PFSK-1 (cell line): Measurements from ENCODE around the gene PPP3CA.

ENCODE experiments used
- POLR2AphosphoS5 ChIP-seq: IDR thresholded peaks from 2 replicates; pipeline ENCODE4 v1.6.1; 2012; ENCODE audit warnings: low read depth, mild to moderate bottlenecking, control low read depth, low read length, moderate library complexity
- SIN3A ChIP-seq: IDR thresholded peaks from 2 replicates; pipeline ENCODE4 v1.6.1; 2012; ENCODE audit warnings: mild to moderate bottlenecking, low read length, moderate library complexity, borderline replicate concordance; ENCODE audit not compliant: insufficient read depth

GRCh38 chr4:101259876-101260275 lies 87.5 kb downstream of the PPP3CA start:
- TF ChIP-seq POLR2AphosphoS5, result no peak
- no peak for TF ChIP-seq SIN3A
